B cell (primary cell): ENCODE data around the gene NCAPH2. TPM values are rescaled to one million over a fixed set of nuclear protein-coding genes. Genes with fewer than 3 reads are reported as not detected.

Source experiments
- ATAC-seq: fragments of 200-7000 bp; cut with Tn5 transposase; one replicate; pipeline ENCODE4 v1.10.0; 2021; ENCODE audit warnings: low read depth, mild to moderate bottlenecking, moderate number of reproducible peaks, moderate library complexity
- CTCF ChIA-PET: fragments of 350-600 bp; sonication (Branson Sonifier 250); formaldehyde crosslinking; loops from one replicate; lab custom pipeline; 2021; ENCODE audit warnings: antibody characterized with exemption, inconsistent platforms; lab: Charles Lee
- POLR2A ChIA-PET: fragments of 350-600 bp; sonication (Branson Sonifier 250); formaldehyde crosslinking; loops from one replicate; lab custom pipeline; 2021; ENCODE audit warnings: antibody characterized with exemption; lab: Charles Lee
- DNase-seq: peaks from one replicate; pipeline ENCODE4 v3.0.0; 2013
- H2AFZ ChIP-seq: 2 replicates; pipeline ENCODE4 v1.6.1; 2012; ENCODE audit warnings: mild to moderate bottlenecking, low read depth, low read length; ENCODE audit not compliant: insufficient read depth, poor library complexity, severe bottlenecking
- H3K27ac ChIP-seq, 2 donors: 1 replicate in 1 of 2; 2 replicates in 1 of 2; pipeline ENCODE4 v1.5.1; 2012 to 2013; ENCODE audit warnings: low read length in 2 of 2, mild to moderate bottlenecking in 2 of 2, moderate library complexity in 1 of 2
- H3K27me3 ChIP-seq, 4 experiments: fragments of 200-600 bp in 1 of 4; sonication (generic) in 1 of 4; replicated peaks in 1 of 4; 1 replicate in 2 of 4; 2 replicates in 2 of 4; pipeline versions ENCODE4 v1.6.1 to v1.7.0; 2013 to 2016; ENCODE audit warnings: low read length in 3 of 4, mild to moderate bottlenecking in 2 of 4, mixed read lengths in 1 of 4, moderate library complexity in 1 of 4; ENCODE audit not compliant: insufficient read depth in 4 of 4, control insufficient read depth in 3 of 4; ENCODE audit errors: control extremely low read depth in 1 of 4
- H3K36me3 ChIP-seq, 2 experiments: replicated peaks in 1 of 2; 1 replicate in 1 of 2; 2 replicates in 1 of 2; pipeline versions ENCODE4 v1.6.1 to v1.7.1; 2013; ENCODE audit warnings: low read length in 1 of 2; ENCODE audit not compliant: insufficient read depth in 2 of 2, control insufficient read depth in 1 of 2; ENCODE audit errors: control extremely low read depth in 1 of 2, extremely low read depth in 1 of 2
- H3K4me1 ChIP-seq, 2 donors: fragments of 200-600 bp in 1 of 2; sonication (generic) in 1 of 2; 1 replicate in 1 of 2; 2 replicates in 1 of 2; pipeline versions ENCODE4 v1.5.1 to v1.6.1; 2013 to 2017; ENCODE audit warnings: low read length in 2 of 2; ENCODE audit not compliant: control insufficient read depth in 2 of 2, insufficient read depth in 2 of 2
- H3K4me2 ChIP-seq: replicated peaks from 2 replicates; pipeline ENCODE3; 2012; ENCODE audit warnings: mild to moderate bottlenecking, low read depth, low read length; ENCODE audit not compliant: poor library complexity, severe bottlenecking
- H3K4me3 ChIP-seq, 5 experiments: fragments of 200-600 bp in 1 of 5; sonication (generic) in 1 of 5; 1 replicate in 3 of 5; 2 replicates in 2 of 5; pipeline versions ENCODE4 v1.5.1 to v1.7.0; 2011 to 2016; ENCODE audit warnings: low read length in 4 of 5, mild to moderate bottlenecking in 4 of 5, low read depth in 2 of 5, control low read depth in 1 of 5, moderate library complexity in 1 of 5; ENCODE audit not compliant: insufficient read depth in 1 of 5; ENCODE audit errors: control extremely low read depth in 1 of 5, extremely low read depth in 1 of 5
- H3K79me2 ChIP-seq: fragments of 200-600 bp; sonication (generic); one replicate; pipeline ENCODE4 v1.6.0; 2016; ENCODE audit warnings: low read length; ENCODE audit not compliant: control insufficient read depth, insufficient read depth
- H3K9ac ChIP-seq: fragments of 200-600 bp; sonication (generic); 2 replicates; pipeline ENCODE4 v1.6.1; 2017; ENCODE audit warnings: mild to moderate bottlenecking, low read length, moderate library complexity
- H3K9me3 ChIP-seq, 3 donors: one replicate each; pipeline versions ENCODE4 v1.6.1 to v1.7.1; 2013; ENCODE audit warnings: low read length in 2 of 3; ENCODE audit not compliant: control insufficient read depth in 2 of 3, insufficient read depth in 1 of 3; ENCODE audit errors: control extremely low read depth in 1 of 3
- H4K20me1 ChIP-seq: 2 replicates; pipeline ENCODE4 v1.6.0; 2012; ENCODE audit warnings: mild to moderate bottlenecking, low read length; ENCODE audit not compliant: insufficient read depth, control insufficient read depth, poor library complexity, severe bottlenecking
- H3K27ac Mint-ChIP-seq: one replicate; pipeline ENCODE4 v1.8.0; 2021; ENCODE audit warnings: mixed read lengths
- H3K27me3 Mint-ChIP-seq: one replicate; pipeline ENCODE4 v1.8.0; 2021; ENCODE audit warnings: mixed read lengths
- H3K4me1 Mint-ChIP-seq: one replicate; pipeline ENCODE4 v1.8.0; 2021; ENCODE audit warnings: mixed read lengths
- H3K4me3 Mint-ChIP-seq: one replicate; pipeline ENCODE4 v1.8.0; 2021; ENCODE audit warnings: mixed read lengths
- H3K9me3 Mint-ChIP-seq: one replicate; pipeline ENCODE4 v1.8.0; 2022; ENCODE audit warnings: mixed read lengths; ENCODE audit not compliant: insufficient read depth
- EZH2 ChIP-seq: IDR thresholded peaks from 2 replicates; pipeline ENCODE4 v1.6.1; 2012; ENCODE audit warnings: borderline replicate concordance, low read depth, mild to moderate bottlenecking, moderate library complexity, low read length; ENCODE audit not compliant: insufficient read depth, poor library complexity, severe bottlenecking
- WGBS: methylation state at CpG from one replicate; pipeline ENCODE4 v1.1.5; 2013; ENCODE audit warnings: missing lambda C conversion rate; ENCODE audit not compliant: insufficient coverage; 5-methylcytosine and 5-hydroxymethylcytosine counted together
- intact Hi-C: fragments of 100-400 bp; cut with micrococcal nuclease; formaldehyde crosslinking; loops from one replicate; pipeline ENCODE4 v1.10.0; 2022
- polyA plus RNA-seq: library from polyadenylated mRNA; depleted of rRNA; stranded (reverse); fragments of >200 nt; gene quantifications from 2 replicates; pipeline ENCODE4 v1.2.3, GENCODE V29; 2012
- total RNA-seq, 2 donors: library from RNA; stranded (reverse); fragments of 120-200 nt in 1 of 2; gene quantifications; 1 replicate in 1 of 2; 2 replicates in 1 of 2; pipeline versions ENCODE4 v1.2.3 to v1.2.4, GENCODE V29; 2013 to 2022
- TF ChIP-seq, protein P1 (sequence below): fragments of 200-600 bp; IDR thresholded peaks from one replicate; pipeline ENCODE4 v1.8.0; 2022; ENCODE audit warnings: antibody characterized with exemption, mild to moderate bottlenecking

The NCAPH2 gene
- total and polyA plus RNA-seq, 2 donors (not counting 1 experiment from before 2014, with no cell fraction given) = 47.1 to 76.9 TPM

DNA sequence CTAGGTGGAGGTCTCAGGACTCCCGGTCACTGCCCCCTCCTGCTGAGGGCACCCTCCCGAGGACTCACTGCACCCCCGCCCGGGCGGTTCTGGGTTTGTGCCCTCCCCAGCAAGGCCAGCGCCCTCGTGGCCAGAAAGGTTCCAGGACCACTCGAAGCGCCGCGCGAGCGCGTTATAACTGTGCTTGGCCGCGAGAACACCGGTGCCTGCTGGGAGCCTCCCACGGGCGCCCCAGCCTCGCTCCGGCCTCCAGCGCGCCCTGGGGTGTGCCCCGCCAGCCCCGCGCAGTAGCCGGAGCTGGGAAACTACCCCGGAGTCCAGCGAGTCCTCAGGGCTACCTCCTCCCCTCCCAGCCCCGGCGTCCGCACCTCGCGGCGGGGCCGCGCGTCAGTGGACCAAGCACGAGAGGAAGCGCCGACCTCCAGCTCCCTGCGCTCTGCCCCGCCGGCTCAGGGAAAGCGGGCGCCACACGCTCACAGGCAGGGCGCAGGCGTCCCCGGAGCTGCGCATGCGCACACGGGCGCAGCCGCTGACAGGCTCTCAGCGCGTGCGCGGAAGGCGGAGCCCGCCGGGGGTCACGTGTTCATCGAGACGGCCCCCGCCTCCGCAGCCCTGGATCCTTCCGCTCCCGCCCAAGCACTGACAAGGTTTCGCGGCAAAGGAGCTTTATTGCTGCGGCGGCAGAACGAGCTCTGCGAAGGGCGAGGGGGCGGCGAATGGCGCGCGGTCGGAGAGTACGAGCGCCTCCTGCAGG lies 17.3 kb downstream of the NCAPH2 start, which contains the start of gene SCO2:
Gene SCO2, minus strand, starts transcription at position 495 of the 754 bp plus-strand sequence. CDS start 1,187 bp downstream, outside the sequence.
- ChIA-PET POLR2A (interaction anchor here (0.6 to 5.4 kb wide), 20 partner anchors 9 to 335 kb away, joined by 3 to 104 read pairs (median 8); partner anchors contain the start of genes CHKB, DENND6B, HDAC10 and KLHDC7B), CTCF (interaction anchor here (0.6 to 5.5 kb wide), 46 partner anchors 10 to 334 kb away, joined by 3 to 81 read pairs (median 5); partner anchors contain the start of genes ADM2, ARSA, CHKB and HDAC10)
- H3K27ac ChIP-seq = peak within 1 kb of the TSS; percentile 83 to 90
- no peaks in the 10 kb centered on the region for H3K9me3 Mint-ChIP-seq
- H3K4me2 ChIP-seq = peak within 1 kb of the TSS; percentile 98
- peak within 1 kb of the TSS; percentile 90 for H3K4me3 Mint-ChIP-seq
- H3K27ac Mint-ChIP-seq = peak within 1 kb of the TSS; percentile 91
- no peaks in the 10 kb centered on the region for H3K27me3 Mint-ChIP-seq
- H3K4me3 ChIP-seq = peak within 1 kb of the TSS; percentile 4 to 82 (median 69)
- H3K27me3 ChIP-seq = no peaks in the 10 kb centered on the region
- under 1% methylated on average over 84 of the region's 84 CpGs for WGBS
- peaks cover 45% of the 10 kb centered on the region for H3K79me2 ChIP-seq
- H3K9ac ChIP-seq = peak within 1 kb of the TSS; percentile 89
- H4K20me1 ChIP-seq = peaks cover 27% of the 10 kb centered on the region
- H3K4me1 ChIP-seq = peaks cover 16 to 50% of the 10 kb centered on the region in 2 donors
- TF ChIP-seq, protein P1, sequence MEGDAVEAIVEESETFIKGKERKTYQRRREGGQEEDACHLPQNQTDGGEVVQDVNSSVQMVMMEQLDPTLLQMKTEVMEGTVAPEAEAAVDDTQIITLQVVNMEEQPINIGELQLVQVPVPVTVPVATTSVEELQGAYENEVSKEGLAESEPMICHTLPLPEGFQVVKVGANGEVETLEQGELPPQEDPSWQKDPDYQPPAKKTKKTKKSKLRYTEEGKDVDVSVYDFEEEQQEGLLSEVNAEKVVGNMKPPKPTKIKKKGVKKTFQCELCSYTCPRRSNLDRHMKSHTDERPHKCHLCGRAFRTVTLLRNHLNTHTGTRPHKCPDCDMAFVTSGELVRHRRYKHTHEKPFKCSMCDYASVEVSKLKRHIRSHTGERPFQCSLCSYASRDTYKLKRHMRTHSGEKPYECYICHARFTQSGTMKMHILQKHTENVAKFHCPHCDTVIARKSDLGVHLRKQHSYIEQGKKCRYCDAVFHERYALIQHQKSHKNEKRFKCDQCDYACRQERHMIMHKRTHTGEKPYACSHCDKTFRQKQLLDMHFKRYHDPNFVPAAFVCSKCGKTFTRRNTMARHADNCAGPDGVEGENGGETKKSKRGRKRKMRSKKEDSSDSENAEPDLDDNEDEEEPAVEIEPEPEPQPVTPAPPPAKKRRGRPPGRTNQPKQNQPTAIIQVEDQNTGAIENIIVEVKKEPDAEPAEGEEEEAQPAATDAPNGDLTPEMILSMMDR = no peak
- TF ChIP-seq EZH2 = no peak
- ATAC-seq = peak; percentile 54
- H3K9me3 ChIP-seq = peaks cover 0 to 8% (median 0%) of the 10 kb centered on the region in 3 donors
- H2AFZ ChIP-seq = peak within 1 kb of the TSS; percentile 78
- peaks cover 34% of the 10 kb centered on the region for H3K4me1 Mint-ChIP-seq
- peak; percentile 98 for DNase-seq
- intact Hi-C loops = loop anchor here (1.0 to 5.0 kb wide), 5 partner anchors 17 to 280 kb away; partner anchors contain the start of genes CHKB, NCAPH2 and TUBGCP6
- H3K36me3 ChIP-seq = peaks cover 0 to 31% of the 10 kb centered on the region in 2 experiments
